ENCODE data around the gene TRAF3IP3. TPM values are rescaled to one million over a fixed set of nuclear protein-coding genes. Genes with fewer than 3 reads are reported as not detected.

TRAF3IP3 gene
- total RNA-seq, 2 donors from 2014 or later, result 3.3 to 12.3 TPM

GRCh38 chr1:209829716-209830115, 73.9 kb downstream of the TRAF3IP3 start:
- ATAC-seq (ENCODE audit: insufficient number of reproducible peaks, low FRiP score, low read depth) (no peak), DNase-seq (ENCODE audit: low spot score) (no peak)
- peaks cover 26% of the 10 kb centered on the region for H3K36me3 ChIP-seq
- TF ChIP-seq, protein P1, sequence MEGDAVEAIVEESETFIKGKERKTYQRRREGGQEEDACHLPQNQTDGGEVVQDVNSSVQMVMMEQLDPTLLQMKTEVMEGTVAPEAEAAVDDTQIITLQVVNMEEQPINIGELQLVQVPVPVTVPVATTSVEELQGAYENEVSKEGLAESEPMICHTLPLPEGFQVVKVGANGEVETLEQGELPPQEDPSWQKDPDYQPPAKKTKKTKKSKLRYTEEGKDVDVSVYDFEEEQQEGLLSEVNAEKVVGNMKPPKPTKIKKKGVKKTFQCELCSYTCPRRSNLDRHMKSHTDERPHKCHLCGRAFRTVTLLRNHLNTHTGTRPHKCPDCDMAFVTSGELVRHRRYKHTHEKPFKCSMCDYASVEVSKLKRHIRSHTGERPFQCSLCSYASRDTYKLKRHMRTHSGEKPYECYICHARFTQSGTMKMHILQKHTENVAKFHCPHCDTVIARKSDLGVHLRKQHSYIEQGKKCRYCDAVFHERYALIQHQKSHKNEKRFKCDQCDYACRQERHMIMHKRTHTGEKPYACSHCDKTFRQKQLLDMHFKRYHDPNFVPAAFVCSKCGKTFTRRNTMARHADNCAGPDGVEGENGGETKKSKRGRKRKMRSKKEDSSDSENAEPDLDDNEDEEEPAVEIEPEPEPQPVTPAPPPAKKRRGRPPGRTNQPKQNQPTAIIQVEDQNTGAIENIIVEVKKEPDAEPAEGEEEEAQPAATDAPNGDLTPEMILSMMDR (IDR thresholded peaks at IDR 0.05), result no peak
- H3K27ac ChIP-seq, result no peak overlapping the region
- H3K4me3 ChIP-seq, result no peak overlapping the region
- H3K9me3 ChIP-seq, result no peaks in the 10 kb centered on the region
- no peaks in the 10 kb centered on the region for H3K27me3 ChIP-seq (replicated peaks; ENCODE audit: insufficient read depth)
- peaks cover 11 to 12% of the 10 kb centered on the region in 2 donors for H3K4me1 ChIP-seq (ENCODE audit: control insufficient read depth in 1 of 2, low read depth in 2 of 2)

DNA sequence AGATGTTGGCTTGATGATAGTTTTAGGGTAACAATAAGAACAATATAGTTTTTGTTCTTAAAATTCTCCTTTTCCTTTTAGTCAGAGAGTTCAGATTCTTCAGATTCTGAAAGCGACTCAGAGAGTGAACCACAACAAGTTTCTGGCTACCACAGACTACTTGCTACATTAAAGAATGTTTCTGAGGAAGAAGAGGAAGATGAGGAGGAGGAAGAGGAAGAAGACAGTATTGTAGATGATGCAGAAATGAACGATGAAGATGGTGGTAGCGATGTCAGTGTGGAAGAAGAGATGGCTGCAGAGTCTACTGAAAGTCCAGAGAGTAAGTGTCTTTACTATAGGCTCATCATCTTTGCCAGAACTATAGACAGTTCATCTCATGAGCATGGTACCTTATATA, 74.9 kb downstream of the TRAF3IP3 start:
- DNase-seq (ENCODE audit: low spot score) (no peak), ATAC-seq (ENCODE audit: insufficient number of reproducible peaks, low FRiP score, low read depth) (no peak)
- no peaks in the 10 kb centered on the region for H3K27me3 ChIP-seq (replicated peaks; ENCODE audit: insufficient read depth)
- H3K4me3 ChIP-seq, result no peak overlapping the region
- H3K36me3 ChIP-seq, result peaks cover 30% of the 10 kb centered on the region
- H3K9me3 ChIP-seq, result no peaks in the 10 kb centered on the region
- H3K4me1 ChIP-seq (ENCODE audit: control insufficient read depth in 1 of 2, low read depth in 2 of 2), result peaks cover 11 to 14% of the 10 kb centered on the region in 2 donors
- TF ChIP-seq, protein P1 (IDR thresholded peaks at IDR 0.05), result no peak
- no peak overlapping the region for H3K27ac ChIP-seq

DNA sequence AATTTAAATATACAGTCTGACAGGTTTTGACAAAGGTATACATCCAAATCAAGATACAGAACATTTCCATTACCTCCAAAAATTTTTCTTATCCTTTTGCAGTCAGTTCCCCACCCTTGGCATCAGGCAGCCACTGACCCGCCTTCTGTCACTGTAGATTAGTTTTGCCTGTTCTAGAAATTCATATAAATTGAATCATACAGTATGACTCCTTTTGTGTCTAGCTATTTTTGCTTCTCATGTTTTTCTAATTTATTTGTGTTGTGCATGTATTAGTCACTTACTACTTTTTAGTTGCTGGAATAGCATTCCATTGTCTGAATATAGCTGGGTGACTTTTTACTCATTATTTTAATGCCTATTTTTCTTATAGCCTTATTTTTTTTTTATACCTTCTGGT, 75.8 kb downstream of the TRAF3IP3 start:
- H3K27ac ChIP-seq, result no peak overlapping the region
- DNase-seq (ENCODE audit: low spot score) (no peak), ATAC-seq (ENCODE audit: insufficient number of reproducible peaks, low FRiP score, low read depth) (no peak)
- H3K36me3 ChIP-seq, result peaks cover 32% of the 10 kb centered on the region
- TF ChIP-seq, protein P1 (IDR thresholded peaks at IDR 0.05), result no peak
- no peaks in the 10 kb centered on the region for H3K27me3 ChIP-seq (replicated peaks; ENCODE audit: insufficient read depth)
- peaks cover 11 to 17% of the 10 kb centered on the region in 2 donors for H3K4me1 ChIP-seq (ENCODE audit: control insufficient read depth in 1 of 2, low read depth in 2 of 2)
- no peak overlapping the region for H3K4me3 ChIP-seq
- no peaks in the 10 kb centered on the region for H3K9me3 ChIP-seq

Other genes starting within 250 kb of the TRAF3IP3 start
- not detected for gene CAMK1G, start 172.3 kb upstream of the TRAF3IP3 start, total RNA-seq
- gene LAMB3, start 103.6 kb upstream of the TRAF3IP3 start, total RNA-seq, result 1 to 10 TPM; 3.4 to 5.1 TPM
- gene G0S2, start 80.6 kb upstream of the TRAF3IP3 start, total RNA-seq, result 10 to 100 TPM; 11.0 to 83.5 TPM
- gene HSD11B1, start 51.2 kb upstream of the TRAF3IP3 start, total RNA-seq, result 10 to 100 TPM; 15.7 to 24.4 TPM
- 1 to 10 TPM; 1.5 to 1.6 TPM for gene C1orf74, start 28.5 kb downstream of the TRAF3IP3 start, total RNA-seq
- 1 to 10 TPM; 3.9 to 4.1 TPM for gene IRF6, start 50.1 kb downstream of the TRAF3IP3 start, total RNA-seq
- 10 to 100 TPM in 1 of 2 donors, 1 to 10 TPM in 1; 5.7 to 11.6 TPM for gene UTP25, start 71.9 kb downstream of the TRAF3IP3 start, total RNA-seq
- not detected for gene SYT14, start 182.2 kb downstream of the TRAF3IP3 start, total RNA-seq

Measured in thoracic aorta (tissue), 2 donors.